Measurements from ENCODE around the gene ANKS1B.

DNA sequence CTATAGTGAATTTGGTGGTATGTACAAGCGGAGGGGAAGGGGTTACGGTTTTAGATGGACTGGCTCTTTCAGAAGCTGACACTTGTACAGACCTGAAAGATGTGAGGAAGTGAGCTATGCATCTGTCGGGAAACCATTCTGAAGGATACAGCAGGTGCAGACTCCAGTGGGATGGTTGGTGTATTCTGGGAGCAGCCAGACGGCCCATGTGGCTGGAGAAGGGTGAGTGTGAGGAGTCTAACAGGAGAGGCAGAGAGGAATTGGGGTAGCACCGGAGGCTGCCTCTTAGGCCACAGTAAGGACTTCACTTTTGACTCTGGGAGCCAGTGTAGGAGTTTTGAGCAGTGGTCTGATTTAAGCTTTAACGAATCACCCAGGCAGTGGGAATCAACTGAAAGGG, 1248.9 kb downstream of the ANKS1B start:
- TF ChIP-seq POLR2A (IDR thresholded peaks at IDR 0.05; ENCODE audit: low read length) (no peak), GATA1 (IDR thresholded peaks at IDR 0.05; ENCODE audit: low read depth, low read length) (no peak)

Data from erythroblast (primary cell).